HepG2 (cell line): ENCODE measurements around the gene PRDX3. TPM values are rescaled to one million over a fixed set of nuclear protein-coding genes. Genes with fewer than 3 reads are reported as not detected.

Experiments used
- CREM ChIP-seq, 2 experiments: sonication (generic) in 1 of 2; formaldehyde crosslinking in 1 of 2; IDR thresholded peaks; 2 replicates each; pipeline versions ENCODE4 v1.4.0 to v1.6.1; 2016 to 2020; ENCODE audit warnings: antibody characterized with exemption in 1 of 2, mild to moderate bottlenecking in 1 of 2, missing genetic modification reagents in 1 of 2
- DRAP1 ChIP-seq: IDR thresholded peaks from 2 replicates; pipeline ENCODE4 v1.6.1; 2016; ENCODE audit warnings: missing genetic modification reagents, missing compliant biosample characterization
- FOXA3 ChIP-seq: IDR thresholded peaks from 2 replicates; pipeline ENCODE4 v1.6.1; 2016; ENCODE audit warnings: missing genetic modification reagents, missing compliant biosample characterization
- GATAD2A ChIP-seq: IDR thresholded peaks from 2 replicates; pipeline ENCODE4 v1.6.1; 2016
- RERE ChIP-seq: IDR thresholded peaks from 2 replicates; pipeline ENCODE4 v1.6.1; 2016; ENCODE audit warnings: low read depth, missing genetic modification reagents, missing compliant biosample characterization
- RORA ChIP-seq: sonication (generic); formaldehyde crosslinking; IDR thresholded peaks from 2 replicates; pipeline ENCODE4 v1.5.0; 2020; ENCODE audit warnings: mild to moderate bottlenecking, missing genetic modification reagents, moderate library complexity
- RXRB ChIP-seq: IDR thresholded peaks from 2 replicates; pipeline ENCODE4 v1.6.1; 2016; ENCODE audit warnings: borderline replicate concordance, missing genetic modification reagents, missing compliant biosample characterization
- SOX13 ChIP-seq, 3 experiments: fragments of 450-650 bp in 1 of 3; sonication (generic) in 1 of 3; formaldehyde crosslinking in 1 of 3; IDR thresholded peaks in 2 of 3; conservative IDR thresholded peaks in 1 of 3; 2 replicates each; pipeline versions ENCODE4 v1.5.0 to v1.6.1; 2016 to 2020; ENCODE audit warnings: antibody characterized with exemption in 1 of 3, mild to moderate bottlenecking in 1 of 3, missing compliant biosample characterization in 1 of 3, missing genetic modification reagents in 1 of 3, moderate library complexity in 1 of 3
- ZBTB37 ChIP-seq: sonication (generic); formaldehyde crosslinking; IDR thresholded peaks from 2 replicates; pipeline ENCODE4 v1.4.0; 2020; ENCODE audit warnings: mild to moderate bottlenecking, missing genetic modification reagents
- ZFP37 ChIP-seq: sonication (generic); formaldehyde crosslinking; IDR thresholded peaks from 2 replicates; pipeline ENCODE4 v1.4.0; 2020; ENCODE audit warnings: missing genetic modification reagents, borderline replicate concordance
- ZFP90 ChIP-seq: sonication (generic); formaldehyde crosslinking; IDR thresholded peaks from 2 replicates; pipeline ENCODE4 v1.8.0; 2022; ENCODE audit warnings: missing genetic modification reagents, mild to moderate bottlenecking, inconsistent platforms, borderline replicate concordance
- ZNF230 ChIP-seq: sonication (generic); formaldehyde crosslinking; IDR thresholded peaks from 2 replicates; pipeline ENCODE4 v1.4.0; 2020; ENCODE audit warnings: mild to moderate bottlenecking, missing genetic modification reagents
- ZNF547 ChIP-seq: sonication (generic); formaldehyde crosslinking; IDR thresholded peaks from 2 replicates; pipeline ENCODE4 v1.5.1; 2020; ENCODE audit warnings: mild to moderate bottlenecking, missing genetic modification reagents
- ZNF605 ChIP-seq: sonication (generic); formaldehyde crosslinking; IDR thresholded peaks from 2 replicates; pipeline ENCODE4 v1.8.0; 2022; ENCODE audit warnings: mild to moderate bottlenecking, missing genetic modification reagents
- ZNF709 ChIP-seq: sonication (generic); formaldehyde crosslinking; IDR thresholded peaks from 2 replicates; pipeline ENCODE4 v1.5.0; 2020; ENCODE audit warnings: mild to moderate bottlenecking, missing genetic modification reagents
- polyA plus RNA-seq, 8 experiments: library from polyadenylated mRNA; depleted of rRNA in 3 of 8; stranded (reverse) in 7 of 8; unstranded in 1 of 8; fragments of >200 nt; fragmentation: Illumina TruSeq in 4 of 8; extraction: Trizol in 4 of 8; gene quantifications; 2 replicates each; pipeline versions ENCODE4 v1.2.1 to v1.2.3, GENCODE V29; 2011 to 2016; ENCODE audit warnings: low read depth in 4 of 8, missing spikeins in 1 of 8, mixed read lengths in 1 of 8; ENCODE audit not compliant: insufficient read depth in 1 of 8
- total RNA-seq, 5 experiments: library from RNA; depleted of rRNA; stranded (reverse); fragments of >200 nt; fragmentation: Illumina TruSeq; extraction: Trizol; gene quantifications; 2 replicates each; pipeline ENCODE4 v1.2.3, GENCODE V29; 2016; ENCODE audit warnings: low read depth in 1 of 5
- TF ChIP-seq, protein P1 (sequence below): sonication (generic); formaldehyde crosslinking; IDR thresholded peaks from 2 replicates; pipeline ENCODE4 v1.4.0; 2020; ENCODE audit warnings: mild to moderate bottlenecking, low read depth, missing genetic modification reagents
- TF ChIP-seq, protein P2 (sequence below): sonication (generic); formaldehyde crosslinking; IDR thresholded peaks from 2 replicates; pipeline ENCODE4 v1.4.0; 2020; ENCODE audit warnings: missing genetic modification reagents, borderline replicate concordance

PRDX3 gene
- total and polyA plus RNA-seq, 2 of the 13 experiments (the other 11 are each of a cell fraction or from before 2014, with no cell fraction given): 407 to 565 TPM

DNA sequence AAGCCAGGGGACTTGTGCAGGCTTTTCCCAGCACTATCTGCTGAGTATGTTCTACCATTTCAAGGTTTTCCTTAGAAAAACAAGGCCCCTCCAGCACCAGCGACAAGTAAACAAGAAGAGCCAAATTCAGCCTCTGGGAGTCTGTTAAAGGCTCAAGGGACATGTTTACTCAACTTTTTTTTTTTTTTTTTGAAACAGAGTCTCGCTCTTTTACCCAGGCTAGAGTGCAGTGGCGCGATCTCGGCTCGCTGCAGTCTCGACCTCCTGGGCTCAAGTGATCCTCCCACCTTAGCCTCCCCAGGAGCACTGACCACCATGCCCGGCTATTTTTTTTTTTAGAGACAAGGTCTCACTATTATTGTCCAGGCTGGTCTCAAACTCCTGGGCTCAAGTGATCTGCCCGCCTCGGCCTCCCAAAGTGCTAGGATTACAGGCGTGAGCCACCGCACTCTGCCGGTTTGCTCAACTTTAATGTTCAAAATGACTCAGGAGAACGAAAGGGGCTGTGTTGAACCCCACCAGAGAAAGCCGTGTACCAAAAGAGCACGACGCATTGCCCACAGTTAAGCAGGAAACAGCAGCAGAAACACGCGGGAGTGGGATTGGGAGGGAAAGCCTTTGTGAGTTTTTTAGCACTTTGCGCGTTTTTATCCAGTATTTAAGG is 772 bp downstream of the PRDX3 start (continued):
- TF ChIP-seq ZNF605 (CRISPR knock-in tag) (no peak), RERE (CRISPR knock-in tag) (0 out of 2 replicates have a peak, but pooled peaks have one; percentile 1), CREM (IDR thresholded peaks at IDR 0.05) (peak; percentile 32), CREM (CRISPR knock-in tag; IDR thresholded peaks at IDR 0.05) (no peak), ZNF230 (CRISPR knock-in tag) (no peak), FOXA3 (CRISPR knock-in tag) (peak; percentile 89), ZNF547 (CRISPR knock-in tag) (peak; percentile 33; the same call in 1 of the 2 replicates), ZNF709 (peak; percentile 66; the same call in 1 of the 2 replicates), ZBTB37 (peak; percentile 39; the same call in 1 of the 2 replicates), DRAP1 (CRISPR knock-in tag) (0 out of 2 replicates have a peak, but pooled peaks have one; percentile 14), RXRB (CRISPR knock-in tag) (peak; percentile 43; the same call in 1 of the 2 replicates), ZFP90 (peak; percentile 21; the same call in 1 of the 2 replicates), GATAD2A (CRISPR knock-in tag) (peak; percentile 58), ZFP37 (CRISPR knock-in tag) (no peak), SOX13 (IDR thresholded peaks at IDR 0.05) (no peak), SOX13 (CRISPR knock-in tag; conservative IDR thresholded peaks at IDR 0.05 in 1 of 2, IDR thresholded peaks at IDR 0.05 in 1 of 2) (peak in 1 of 2 experiments; percentile 24; a peak in 1 of 4 replicates), RORA (no peak)
- TF ChIP-seq, protein P1, sequence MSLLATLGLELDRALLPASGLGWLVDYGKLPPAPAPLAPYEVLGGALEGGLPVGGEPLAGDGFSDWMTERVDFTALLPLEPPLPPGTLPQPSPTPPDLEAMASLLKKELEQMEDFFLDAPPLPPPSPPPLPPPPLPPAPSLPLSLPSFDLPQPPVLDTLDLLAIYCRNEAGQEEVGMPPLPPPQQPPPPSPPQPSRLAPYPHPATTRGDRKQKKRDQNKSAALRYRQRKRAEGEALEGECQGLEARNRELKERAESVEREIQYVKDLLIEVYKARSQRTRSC: 0 out of 2 replicates have a peak, but pooled peaks have one; percentile 25
- TF ChIP-seq, protein P2, sequence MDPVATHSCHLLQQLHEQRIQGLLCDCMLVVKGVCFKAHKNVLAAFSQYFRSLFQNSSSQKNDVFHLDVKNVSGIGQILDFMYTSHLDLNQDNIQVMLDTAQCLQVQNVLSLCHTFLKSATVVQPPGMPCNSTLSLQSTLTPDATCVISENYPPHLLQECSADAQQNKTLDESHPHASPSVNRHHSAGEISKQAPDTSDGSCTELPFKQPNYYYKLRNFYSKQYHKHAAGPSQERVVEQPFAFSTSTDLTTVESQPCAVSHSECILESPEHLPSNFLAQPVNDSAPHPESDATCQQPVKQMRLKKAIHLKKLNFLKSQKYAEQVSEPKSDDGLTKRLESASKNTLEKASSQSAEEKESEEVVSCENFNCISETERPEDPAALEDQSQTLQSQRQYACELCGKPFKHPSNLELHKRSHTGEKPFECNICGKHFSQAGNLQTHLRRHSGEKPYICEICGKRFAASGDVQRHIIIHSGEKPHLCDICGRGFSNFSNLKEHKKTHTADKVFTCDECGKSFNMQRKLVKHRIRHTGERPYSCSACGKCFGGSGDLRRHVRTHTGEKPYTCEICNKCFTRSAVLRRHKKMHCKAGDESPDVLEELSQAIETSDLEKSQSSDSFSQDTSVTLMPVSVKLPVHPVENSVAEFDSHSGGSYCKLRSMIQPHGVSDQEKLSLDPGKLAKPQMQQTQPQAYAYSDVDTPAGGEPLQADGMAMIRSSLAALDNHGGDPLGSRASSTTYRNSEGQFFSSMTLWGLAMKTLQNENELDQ (CRISPR knock-in tag): no peak
